Vagina (tissue), 2 donors: ENCODE results near the gene PI16.

Experiments used
- CTCF ChIP-seq, 3 experiments: fragments of 450-650 bp in 2 of 3; fragments of 200-600 bp in 1 of 3; sonication (generic) in 1 of 3; IDR thresholded peaks; one replicate each; pipeline ENCODE4 v1.5.1; 2017 to 2019; ENCODE audit warnings: antibody characterized with exemption in 3 of 3, mild to moderate bottlenecking in 2 of 3, moderate library complexity in 2 of 3
- POLR2A ChIP-seq, 2 donors: fragments of 450-650 bp; IDR thresholded peaks; one replicate each; pipeline ENCODE4 v1.6.1; 2017; ENCODE audit warnings: antibody characterized with exemption in 2 of 2, mild to moderate bottlenecking in 2 of 2, moderate library complexity in 2 of 2

GRCh38 chr6:36971921-36972673 is 17.6 kb downstream of the PI16 start:
- TF ChIP-seq CTCF (IDR thresholded peaks at IDR 0.05) (no peak), POLR2A (IDR thresholded peaks at IDR 0.05) (no peak)
